ENCODE measurements around the gene NPVF.

The NPVF gene

DNA sequence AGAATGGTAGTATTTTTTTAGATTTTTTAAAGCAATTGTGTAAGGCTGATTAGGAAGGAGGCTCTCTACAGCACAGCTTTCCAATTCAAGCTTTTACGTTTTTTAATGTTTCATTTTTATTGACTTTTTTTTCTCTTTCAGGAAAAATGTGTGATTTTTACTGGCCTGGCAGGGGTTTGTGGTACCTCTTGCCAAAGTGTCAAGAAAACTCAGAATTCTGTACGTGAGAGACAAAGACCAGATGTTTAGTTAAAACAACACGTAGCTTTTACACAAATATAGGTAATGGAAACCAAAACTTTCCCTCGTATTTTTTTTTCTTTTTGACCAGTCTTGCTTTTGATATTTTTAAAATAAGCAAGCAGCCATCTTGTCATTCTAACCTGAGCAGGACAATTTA lies 6.0 kb upstream of the NPVF start:
- Histone ChIP-seq H3K4me1 (ENCODE audit: control insufficient read depth, insufficient read depth, low read length) (no peaks in the 10 kb centered on the region), H3K36me3 (ENCODE audit: control insufficient read depth in 2 of 2, insufficient read depth in 2 of 2, low read length in 2 of 2) (no peaks in the 10 kb centered on the region), H3K27me3 (ENCODE audit: control insufficient read depth in 1 of 2, insufficient read depth in 2 of 2, low read length in 2 of 2) (no peaks in the 10 kb centered on the region), H3K4me3 (ENCODE audit: low read length in 2 of 2) (no peak overlapping the region), H3K27ac (ENCODE audit: low read length) (no peak overlapping the region), H3K9me3 (ENCODE audit: control insufficient read depth in 2 of 2, low read length in 2 of 2) (no peaks in the 10 kb centered on the region), H3K9ac (ENCODE audit: low read length in 2 of 2) (no peak overlapping the region)

DNA sequence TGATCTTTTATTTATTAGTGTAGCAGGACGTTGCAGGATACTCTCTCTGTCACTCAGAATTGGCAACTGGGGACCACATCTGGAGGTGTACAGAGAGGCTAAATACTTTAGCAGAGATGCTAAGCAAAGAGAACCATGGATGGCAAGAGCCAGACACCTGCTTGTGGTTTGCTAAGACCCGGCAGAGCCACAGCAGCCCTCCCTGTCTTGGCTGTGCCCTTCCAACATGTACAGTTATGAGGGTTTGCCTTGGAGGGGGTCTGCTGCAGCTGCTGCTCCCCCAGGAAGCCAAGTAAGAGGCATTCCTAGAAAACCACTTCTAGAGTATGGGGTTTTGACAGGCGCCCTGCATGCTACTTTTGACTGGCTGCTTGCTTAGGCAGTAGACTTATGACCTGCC lies 5.1 kb downstream of the NPVF start:
- no peaks in the 10 kb centered on the region for H3K9me3 ChIP-seq (ENCODE audit: control insufficient read depth in 2 of 2, low read length in 2 of 2)
- no peaks in the 10 kb centered on the region for H3K36me3 ChIP-seq (ENCODE audit: control insufficient read depth in 2 of 2, insufficient read depth in 2 of 2, low read length in 2 of 2)
- no peaks in the 10 kb centered on the region for H3K4me1 ChIP-seq (ENCODE audit: control insufficient read depth, insufficient read depth, low read length)
- no peak overlapping the region for H3K4me3 ChIP-seq (ENCODE audit: low read length in 2 of 2)
- no peak overlapping the region for H3K27ac ChIP-seq (ENCODE audit: low read length)
- peaks cover 3 to 5% of the 10 kb centered on the region in 2 donors for H3K27me3 ChIP-seq (ENCODE audit: control insufficient read depth in 1 of 2, insufficient read depth in 2 of 2, low read length in 2 of 2)
- no peak overlapping the region for H3K9ac ChIP-seq (ENCODE audit: low read length in 2 of 2)

DNA sequence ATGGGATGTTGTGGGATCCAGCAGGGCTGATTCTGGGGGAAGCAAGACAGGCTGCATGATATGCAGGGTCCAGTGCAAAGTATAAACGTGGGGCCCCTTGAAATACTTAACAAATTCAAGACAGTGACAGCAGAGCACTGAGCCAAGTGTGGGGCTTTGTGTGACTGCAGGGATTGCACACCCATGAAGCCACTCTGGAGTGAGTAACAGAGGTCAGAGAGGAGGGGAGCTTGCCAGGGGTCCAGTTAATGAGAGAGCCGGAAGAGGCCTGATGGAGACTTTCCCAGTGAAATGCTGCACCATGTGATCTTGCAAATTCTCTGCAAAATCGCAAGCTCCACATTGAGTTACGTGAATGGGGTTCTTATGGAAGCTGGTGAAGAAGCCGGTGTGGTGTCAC lies 5.6 kb downstream of the NPVF start:
- Histone ChIP-seq H3K9ac (ENCODE audit: low read length in 2 of 2) (no peak overlapping the region), H3K9me3 (ENCODE audit: control insufficient read depth in 2 of 2, low read length in 2 of 2) (no peaks in the 10 kb centered on the region), H3K27ac (ENCODE audit: low read length) (no peak overlapping the region), H3K27me3 (ENCODE audit: control insufficient read depth in 1 of 2, insufficient read depth in 2 of 2, low read length in 2 of 2) (peaks cover 3 to 5% of the 10 kb centered on the region in 2 donors), H3K36me3 (ENCODE audit: control insufficient read depth in 2 of 2, insufficient read depth in 2 of 2, low read length in 2 of 2) (no peaks in the 10 kb centered on the region), H3K4me1 (ENCODE audit: control insufficient read depth, insufficient read depth, low read length) (no peaks in the 10 kb centered on the region), H3K4me3 (ENCODE audit: low read length in 2 of 2) (no peak overlapping the region)

DNA sequence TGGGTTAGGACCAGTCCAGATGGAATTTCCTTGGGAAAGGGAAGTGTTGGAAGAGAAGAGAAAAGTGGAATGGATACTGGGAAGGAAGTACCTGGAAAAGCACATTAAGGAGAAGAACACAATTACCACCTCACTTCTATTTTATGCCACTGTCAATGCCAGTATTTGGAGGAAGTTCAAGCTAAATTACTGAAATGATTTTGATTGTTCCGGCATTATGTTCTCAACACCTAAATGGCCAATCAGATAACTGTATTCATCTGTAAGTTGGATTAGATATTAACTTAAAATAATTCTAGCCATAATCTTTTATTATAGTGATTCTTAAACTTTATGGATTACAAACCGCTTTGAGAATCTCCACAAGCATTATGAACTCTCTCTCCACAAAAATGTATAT lies 7.3 kb downstream of the NPVF start:
- H3K27me3 ChIP-seq (ENCODE audit: control insufficient read depth in 1 of 2, insufficient read depth in 2 of 2, low read length in 2 of 2), result peaks cover 3% of the 10 kb centered on the region in 2 donors
- no peaks in the 10 kb centered on the region for H3K9me3 ChIP-seq (ENCODE audit: control insufficient read depth in 2 of 2, low read length in 2 of 2)
- H3K4me3 ChIP-seq (ENCODE audit: low read length in 2 of 2), result no peak overlapping the region
- H3K4me1 ChIP-seq (ENCODE audit: control insufficient read depth, insufficient read depth, low read length), result no peaks in the 10 kb centered on the region
- no peaks in the 10 kb centered on the region for H3K36me3 ChIP-seq (ENCODE audit: control insufficient read depth in 2 of 2, insufficient read depth in 2 of 2, low read length in 2 of 2)
- H3K27ac ChIP-seq (ENCODE audit: low read length), result no peak overlapping the region
- no peak overlapping the region for H3K9ac ChIP-seq (ENCODE audit: low read length in 2 of 2)

DNA sequence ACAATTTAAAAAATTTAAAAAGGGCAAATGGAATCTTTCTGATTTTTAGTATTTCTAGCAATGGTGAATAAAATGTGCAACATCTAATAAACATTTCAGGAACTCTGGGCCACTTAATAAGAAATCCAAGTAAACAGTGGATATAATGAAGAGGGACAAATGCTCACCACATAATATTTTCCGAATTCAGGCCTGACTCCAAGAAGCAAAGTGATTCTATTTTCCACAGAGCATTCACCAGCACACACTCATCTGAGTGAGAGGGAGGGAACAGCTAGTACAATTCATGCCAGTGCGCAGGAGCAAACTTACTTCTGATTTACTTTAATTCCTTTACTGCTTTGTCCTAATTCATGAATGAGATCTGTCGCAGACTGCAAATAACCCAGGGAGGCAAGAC lies 10.1 kb downstream of the NPVF start:
- H3K4me3 ChIP-seq (ENCODE audit: low read length in 2 of 2), result no peak overlapping the region
- peaks cover 0 to 3% of the 10 kb centered on the region in 2 donors for H3K27me3 ChIP-seq (ENCODE audit: control insufficient read depth in 1 of 2, insufficient read depth in 2 of 2, low read length in 2 of 2)
- H3K36me3 ChIP-seq (ENCODE audit: control insufficient read depth in 2 of 2, insufficient read depth in 2 of 2, low read length in 2 of 2), result no peaks in the 10 kb centered on the region
- no peak overlapping the region for H3K9ac ChIP-seq (ENCODE audit: low read length in 2 of 2)
- no peaks in the 10 kb centered on the region for H3K4me1 ChIP-seq (ENCODE audit: control insufficient read depth, insufficient read depth, low read length)
- H3K27ac ChIP-seq (ENCODE audit: low read length), result no peak overlapping the region
- no peaks in the 10 kb centered on the region for H3K9me3 ChIP-seq (ENCODE audit: control insufficient read depth in 2 of 2, low read length in 2 of 2)

DNA sequence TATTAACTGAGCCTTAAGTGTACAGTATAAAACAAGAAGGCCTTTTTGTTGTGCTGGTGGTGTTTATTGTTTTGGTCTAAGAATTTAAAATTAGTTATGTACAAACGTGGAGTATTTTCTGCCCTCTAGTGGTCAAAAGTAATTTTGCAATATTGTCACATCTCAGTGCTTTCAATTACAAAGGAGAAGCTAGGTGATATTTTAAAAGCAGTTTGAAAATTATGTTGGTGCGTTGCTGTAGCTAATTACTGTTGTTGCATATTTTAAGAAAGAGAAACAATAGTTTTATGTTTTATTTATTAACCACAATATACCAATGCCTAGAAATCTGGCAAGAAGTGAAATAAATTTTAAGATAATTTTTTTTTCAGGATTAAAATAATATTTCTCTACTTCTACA lies 11.4 kb downstream of the NPVF start:
- Histone ChIP-seq H3K27ac (ENCODE audit: low read length) (no peak overlapping the region), H3K27me3 (ENCODE audit: control insufficient read depth in 1 of 2, insufficient read depth in 2 of 2, low read length in 2 of 2) (peaks cover 2% of the 10 kb centered on the region in 2 donors), H3K4me3 (ENCODE audit: low read length in 2 of 2) (no peak overlapping the region)

DNA sequence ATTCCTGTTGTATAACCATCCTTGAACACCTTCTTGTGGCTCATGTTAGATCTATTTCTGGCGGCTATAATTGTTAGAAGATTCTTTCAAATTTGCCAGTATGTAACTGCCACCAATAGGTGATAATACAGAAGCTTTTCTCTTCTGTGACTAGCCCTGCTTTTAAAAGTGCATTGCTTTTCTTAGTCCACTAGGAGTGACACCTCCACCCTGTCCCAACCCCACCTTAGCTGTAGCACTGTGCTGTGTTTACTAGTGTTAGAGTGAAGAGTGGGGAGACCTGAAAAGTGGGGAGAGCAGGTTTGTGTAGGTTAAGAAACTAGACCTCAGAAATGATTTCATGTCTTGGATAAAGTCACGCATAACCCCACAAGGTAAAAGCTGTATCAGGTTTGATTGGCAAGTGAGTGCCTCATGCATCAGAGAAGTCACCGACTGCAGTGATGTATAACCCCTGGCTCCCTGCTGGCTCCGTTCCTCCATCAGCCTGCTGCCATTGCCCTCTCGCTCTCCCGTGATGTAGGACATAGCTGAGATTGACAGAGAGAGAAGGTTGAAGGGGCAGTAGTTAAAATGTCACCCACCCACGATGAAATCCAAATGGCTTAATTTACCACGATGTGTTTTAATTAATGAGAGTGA lies 12.5 kb downstream of the NPVF start:
- Histone ChIP-seq H3K9me3 (ENCODE audit: control insufficient read depth in 2 of 2, low read length in 2 of 2) (no peaks in the 10 kb centered on the region), H3K4me3 (ENCODE audit: low read length in 2 of 2) (no peak overlapping the region), H3K27ac (ENCODE audit: low read length) (no peak overlapping the region), H3K27me3 (ENCODE audit: control insufficient read depth in 1 of 2, insufficient read depth in 2 of 2, low read length in 2 of 2) (peaks cover 0 to 2% of the 10 kb centered on the region in 2 donors), H3K4me1 (ENCODE audit: control insufficient read depth, insufficient read depth, low read length) (no peaks in the 10 kb centered on the region), H3K9ac (ENCODE audit: low read length in 2 of 2) (no peak overlapping the region), H3K36me3 (ENCODE audit: control insufficient read depth in 2 of 2, insufficient read depth in 2 of 2, low read length in 2 of 2) (no peaks in the 10 kb centered on the region)

More for the DNA sequence above, 11.4 kb downstream of the NPVF start:
- Histone ChIP-seq H3K9ac (ENCODE audit: low read length in 2 of 2) (no peak overlapping the region), H3K4me1 (ENCODE audit: control insufficient read depth, insufficient read depth, low read length) (no peaks in the 10 kb centered on the region), H3K9me3 (ENCODE audit: control insufficient read depth in 2 of 2, low read length in 2 of 2) (no peaks in the 10 kb centered on the region), H3K36me3 (ENCODE audit: control insufficient read depth in 2 of 2, insufficient read depth in 2 of 2, low read length in 2 of 2) (no peaks in the 10 kb centered on the region)

DNA sequence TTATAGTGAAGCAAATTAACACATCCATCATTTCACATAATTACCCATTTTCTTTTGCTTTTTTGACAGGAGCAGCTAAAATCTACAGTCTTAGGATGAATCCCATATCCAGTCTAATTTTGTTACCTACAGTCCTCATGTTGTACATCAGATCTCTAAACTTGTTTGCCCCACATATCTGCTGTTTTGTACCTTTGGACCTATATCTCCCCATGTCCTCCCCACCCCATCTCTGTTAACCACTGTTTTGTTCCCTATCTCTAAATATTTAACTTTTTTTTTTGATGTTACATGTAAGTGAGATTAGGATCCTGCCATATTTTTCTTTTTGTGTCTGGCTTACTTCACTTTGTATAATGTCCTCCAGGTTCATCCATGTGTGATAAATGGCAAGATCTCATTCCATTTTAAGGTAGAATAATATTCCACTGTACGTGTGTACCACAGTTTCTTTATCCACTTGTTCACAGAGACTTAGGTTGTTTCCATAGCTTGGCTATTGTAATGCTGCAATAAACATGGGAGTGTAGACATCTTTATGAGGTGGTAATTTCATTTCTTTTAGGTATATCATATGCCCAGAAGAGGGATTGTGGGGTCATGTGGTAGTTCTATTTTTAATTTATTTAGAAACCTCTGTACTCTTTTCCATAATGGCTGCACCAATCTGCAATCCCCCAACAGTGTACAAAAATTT lies 19.6 kb downstream of the NPVF start:
- H3K27me3 ChIP-seq (ENCODE audit: control insufficient read depth in 1 of 2, insufficient read depth in 2 of 2, low read length in 2 of 2), result peaks cover 0 to 2% of the 10 kb centered on the region in 2 donors
- H3K36me3 ChIP-seq (ENCODE audit: control insufficient read depth in 2 of 2, insufficient read depth in 2 of 2, low read length in 2 of 2), result no peaks in the 10 kb centered on the region
- no peak overlapping the region for H3K27ac ChIP-seq (ENCODE audit: low read length)
- H3K9ac ChIP-seq (ENCODE audit: low read length in 2 of 2), result no peak overlapping the region
- H3K9me3 ChIP-seq (ENCODE audit: control insufficient read depth in 2 of 2, low read length in 2 of 2), result no peaks in the 10 kb centered on the region
- H3K4me1 ChIP-seq (ENCODE audit: control insufficient read depth, insufficient read depth, low read length), result no peaks in the 10 kb centered on the region
- H3K4me3 ChIP-seq (ENCODE audit: low read length in 2 of 2), result no peak overlapping the region

DNA sequence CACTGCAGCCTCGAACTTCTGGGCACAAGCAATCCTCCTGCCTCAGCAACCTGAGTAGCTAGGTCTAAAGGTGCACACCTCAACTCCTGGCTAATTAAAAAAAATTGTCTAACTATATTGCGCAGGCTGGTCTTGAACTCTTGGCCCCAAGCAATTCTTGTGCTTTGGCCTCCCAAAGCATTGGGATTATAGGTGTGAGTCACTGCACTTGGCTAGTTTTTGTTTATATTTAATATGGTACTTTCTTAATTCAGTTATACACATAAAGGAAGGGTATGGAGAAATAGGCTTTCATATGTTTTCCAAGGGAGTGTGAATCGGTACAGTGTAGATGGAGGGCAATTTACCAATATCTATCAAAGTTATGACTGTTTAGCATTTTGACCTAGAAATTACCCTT lies 20.4 kb downstream of the NPVF start:
- Histone ChIP-seq H3K27ac (ENCODE audit: low read length) (no peak overlapping the region), H3K9ac (ENCODE audit: low read length in 2 of 2) (no peak overlapping the region), H3K9me3 (ENCODE audit: control insufficient read depth in 2 of 2, low read length in 2 of 2) (no peaks in the 10 kb centered on the region), H3K27me3 (ENCODE audit: control insufficient read depth in 1 of 2, insufficient read depth in 2 of 2, low read length in 2 of 2) (peaks cover 0 to 2% of the 10 kb centered on the region in 2 donors), H3K4me3 (ENCODE audit: low read length in 2 of 2) (no peak overlapping the region), H3K4me1 (ENCODE audit: control insufficient read depth, insufficient read depth, low read length) (no peaks in the 10 kb centered on the region), H3K36me3 (ENCODE audit: control insufficient read depth in 2 of 2, insufficient read depth in 2 of 2, low read length in 2 of 2) (no peaks in the 10 kb centered on the region)

DNA sequence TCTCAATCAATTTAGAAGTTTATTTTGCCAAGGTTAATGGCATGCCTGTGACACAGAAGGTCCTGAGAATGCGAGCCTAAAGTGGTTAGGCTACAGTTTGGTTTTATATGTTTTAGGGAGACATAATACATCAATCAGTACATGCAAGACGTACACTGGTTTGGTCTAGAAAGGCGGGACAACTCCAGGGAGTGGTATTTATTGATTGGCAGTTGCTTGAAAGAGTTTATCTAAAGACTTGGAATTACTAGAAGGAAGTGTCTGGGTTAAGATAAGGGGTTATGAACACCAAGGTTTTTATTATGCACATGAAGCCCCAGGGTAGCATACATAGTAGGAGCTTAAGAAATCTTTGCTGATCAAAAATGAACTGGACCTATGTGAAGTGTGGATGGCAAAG lies 21.5 kb downstream of the NPVF start:
- H3K9ac ChIP-seq (ENCODE audit: low read length in 2 of 2), result no peak overlapping the region
- no peaks in the 10 kb centered on the region for H3K27me3 ChIP-seq (ENCODE audit: control insufficient read depth in 1 of 2, insufficient read depth in 2 of 2, low read length in 2 of 2)
- no peak overlapping the region for H3K4me3 ChIP-seq (ENCODE audit: low read length in 2 of 2)
- no peaks in the 10 kb centered on the region for H3K4me1 ChIP-seq (ENCODE audit: control insufficient read depth, insufficient read depth, low read length)
- H3K9me3 ChIP-seq (ENCODE audit: control insufficient read depth in 2 of 2, low read length in 2 of 2), result no peaks in the 10 kb centered on the region
- H3K27ac ChIP-seq (ENCODE audit: low read length), result no peak overlapping the region
- no peaks in the 10 kb centered on the region for H3K36me3 ChIP-seq (ENCODE audit: control insufficient read depth in 2 of 2, insufficient read depth in 2 of 2, low read length in 2 of 2)
